SK-N-SH (cell line): ENCODE measurements around the gene VCX3B. TPM values are rescaled to one million over a fixed set of nuclear protein-coding genes. Genes with fewer than 3 reads are reported as not detected.

ENCODE experiments used
- CTCF ChIA-PET: fragments of 300-600, 350-600 bp; formaldehyde crosslinking; extraction: SDS; loops from one replicate; lab custom pipeline; 2021; lab: Yijun Ruan, JAX
- POLR2A ChIA-PET: fragments of 350-600 bp; sonication (Branson Sonifier 250); formaldehyde crosslinking; extraction: SDS; loops from one replicate; lab custom pipeline; 2020; ENCODE audit warnings: antibody characterized with exemption, inconsistent platforms; lab: Yijun Ruan, JAX
- DNase-seq: peaks from one replicate; pipeline ENCODE4 v3.0.0; 2012
- H2AFZ ChIP-seq: fragments of 200-600 bp; sonication (generic); 2 replicates; pipeline ENCODE4 v1.8.1; 2016; ENCODE audit warnings: antibody characterized with exemption, mild to moderate bottlenecking, low read depth
- H3F3A ChIP-seq: fragments of 200-600 bp; sonication (generic); replicated peaks from 2 replicates; pipeline ENCODE3; 2016; ENCODE audit warnings: antibody characterized with exemption, mild to moderate bottlenecking; ENCODE audit not compliant: insufficient read depth
- H3K27ac ChIP-seq, 2 experiments: fragments of 200-500 bp in 1 of 2; fragments of 200-600 bp in 1 of 2; sonication (Bioruptor generic) in 1 of 2; sonication (generic), shearing (Covaris generic) in 1 of 2; 2 replicates each; pipeline versions ENCODE4 v1.5.1 to v1.6.1; 2014 to 2016; ENCODE audit warnings: low read depth in 2 of 2, inconsistent platforms in 1 of 2, low read length in 1 of 2, mild to moderate bottlenecking in 1 of 2, mixed read lengths in 1 of 2
- H3K27me3 ChIP-seq: fragments of 200-600 bp; sonication (generic), shearing (Covaris generic); 2 replicates; pipeline ENCODE4 v1.6.1; 2016; ENCODE audit warnings: mixed run types; ENCODE audit not compliant: insufficient read depth
- H3K36me3 ChIP-seq, 2 experiments: fragments of 200-500 bp in 1 of 2; fragments of 200-600 bp in 1 of 2; sonication (Bioruptor generic) in 1 of 2; sonication (generic) in 1 of 2; replicated peaks in 1 of 2; 2 replicates each; pipeline versions ENCODE3 to v1.5.1; 2014 to 2016; ENCODE audit warnings: low read length in 1 of 2, mild to moderate bottlenecking in 1 of 2; ENCODE audit not compliant: insufficient read depth in 2 of 2, control insufficient read depth in 1 of 2
- H3K4me1 ChIP-seq, 2 experiments: fragments of 200-500 bp in 1 of 2; fragments of 200-600 bp in 1 of 2; sonication (Bioruptor generic) in 1 of 2; sonication (generic), shearing (Covaris generic) in 1 of 2; 2 replicates each; pipeline versions ENCODE4 v1.5.1 to v1.6.1; 2014 to 2016; ENCODE audit warnings: low read depth in 1 of 2, low read length in 1 of 2, mixed run types in 1 of 2; ENCODE audit not compliant: insufficient read depth in 2 of 2, control insufficient read depth in 1 of 2
- H3K4me2 ChIP-seq: fragments of 200-600 bp; sonication (generic), shearing (Covaris generic); 2 replicates; pipeline ENCODE4 v1.6.1; 2017; ENCODE audit warnings: mixed run types
- H3K4me3 ChIP-seq, 2 experiments: fragments of 200-500 bp in 1 of 2; fragments of 200-600 bp in 1 of 2; sonication (Bioruptor generic) in 1 of 2; sonication (generic), shearing (Covaris generic) in 1 of 2; 2 replicates each; pipeline versions ENCODE4 v1.5.1 to v1.8.1; 2014 to 2016; ENCODE audit warnings: low read depth in 2 of 2, inconsistent platforms in 1 of 2, low read length in 1 of 2, mild to moderate bottlenecking in 1 of 2, mixed read lengths in 1 of 2, moderate library complexity in 1 of 2
- H3K79me2 ChIP-seq: fragments of 200-600 bp; sonication (generic); 2 replicates; pipeline ENCODE4 v1.8.1; 2017; ENCODE audit warnings: mild to moderate bottlenecking; ENCODE audit not compliant: insufficient read depth
- H3K9ac ChIP-seq: fragments of 200-600 bp; sonication (generic); 2 replicates; pipeline ENCODE4 v1.6.1; 2017; ENCODE audit warnings: mixed run types
- H3K9me2 ChIP-seq: fragments of 200-600 bp; sonication (generic); 2 replicates; pipeline ENCODE4 v1.6.1; 2017; ENCODE audit warnings: mixed run types
- H3K9me3 ChIP-seq: fragments of 200-600 bp; sonication (generic); 2 replicates; pipeline ENCODE4 v1.6.1; 2017; ENCODE audit warnings: mixed run types, mild to moderate bottlenecking, moderate library complexity
- H4K20me1 ChIP-seq: fragments of 200-600 bp; sonication (generic); 2 replicates; pipeline ENCODE4 v1.6.1; 2017; ENCODE audit warnings: mild to moderate bottlenecking, mixed run types; ENCODE audit not compliant: insufficient read depth
- ELF1 ChIP-seq: IDR thresholded peaks from 2 replicates; pipeline ENCODE4 v1.4.0; 2012
- FOXM1 ChIP-seq: IDR thresholded peaks from 2 replicates; pipeline ENCODE4 v1.4.0; 2012; ENCODE audit warnings: low read depth, mild to moderate bottlenecking
- RCOR1 ChIP-seq: fragments of 150-350 bp; IDR thresholded peaks from 2 replicates; pipeline ENCODE4 v1.6.1; 2017; ENCODE audit warnings: antibody characterized with exemption, low read length
- RXRA ChIP-seq: IDR thresholded peaks from 2 replicates; pipeline ENCODE4 v1.4.0; 2012; ENCODE audit warnings: low read depth, mild to moderate bottlenecking, borderline replicate concordance
- WGBS: methylation state at CpG from one replicate; pipeline ENCODE4 v1.1.6; 2017; ENCODE audit warnings: low lambda C conversion rate; 5-methylcytosine and 5-hydroxymethylcytosine counted together
- polyA plus RNA-seq, 3 experiments: library from polyadenylated mRNA; depleted of rRNA; stranded (reverse); fragments of >200 nt; gene quantifications; 2 replicates each; pipeline ENCODE4 v1.2.3, GENCODE V29; 2012
- TF ChIP-seq, protein P1 (sequence below): IDR thresholded peaks from 2 replicates; pipeline ENCODE4 v1.4.0; 2012; ENCODE audit warnings: low read depth, borderline replicate concordance
- TF ChIP-seq, protein P2 (sequence below): IDR thresholded peaks from 2 replicates; pipeline ENCODE4; 2012
- TF ChIP-seq, protein P3 (sequence below): IDR thresholded peaks from 2 replicates; pipeline ENCODE4 v1.4.0; 2012; ENCODE audit warnings: low read depth

The VCX3B gene
- polyA plus RNA-seq, 1 of the 3 experiments (the other 2 are of a cell fraction), result 0.12 TPM

DNA sequence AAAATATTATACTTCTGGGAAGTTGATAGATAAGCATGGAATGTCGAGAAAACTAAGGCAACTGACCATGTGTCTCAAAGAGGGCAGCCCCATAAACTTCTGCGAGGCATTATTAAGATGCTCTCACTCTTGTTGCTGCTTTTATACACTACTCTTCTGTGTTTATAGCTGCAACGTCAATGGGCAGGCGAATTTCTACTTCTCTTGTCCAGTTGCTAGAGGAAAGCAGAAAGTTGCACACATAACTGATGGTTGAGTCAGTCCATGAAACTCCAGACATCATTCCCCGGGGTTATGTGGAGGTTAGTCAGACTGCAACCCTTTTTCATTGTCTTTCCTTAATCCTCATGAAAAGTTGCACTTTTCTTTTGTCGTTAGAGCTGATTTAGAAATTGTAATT lies 39.8 kb downstream of the VCX3B start:
- CTCF ChIA-PET, result no interaction called here
- TF ChIP-seq RXRA, result no peak
- TF ChIP-seq ELF1, result no peak
- TF ChIP-seq, protein P1, sequence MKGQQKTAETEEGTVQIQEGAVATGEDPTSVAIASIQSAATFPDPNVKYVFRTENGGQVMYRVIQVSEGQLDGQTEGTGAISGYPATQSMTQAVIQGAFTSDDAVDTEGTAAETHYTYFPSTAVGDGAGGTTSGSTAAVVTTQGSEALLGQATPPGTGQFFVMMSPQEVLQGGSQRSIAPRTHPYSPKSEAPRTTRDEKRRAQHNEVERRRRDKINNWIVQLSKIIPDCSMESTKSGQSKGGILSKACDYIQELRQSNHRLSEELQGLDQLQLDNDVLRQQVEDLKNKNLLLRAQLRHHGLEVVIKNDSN, result no peak
- TF ChIP-seq, protein P2, sequence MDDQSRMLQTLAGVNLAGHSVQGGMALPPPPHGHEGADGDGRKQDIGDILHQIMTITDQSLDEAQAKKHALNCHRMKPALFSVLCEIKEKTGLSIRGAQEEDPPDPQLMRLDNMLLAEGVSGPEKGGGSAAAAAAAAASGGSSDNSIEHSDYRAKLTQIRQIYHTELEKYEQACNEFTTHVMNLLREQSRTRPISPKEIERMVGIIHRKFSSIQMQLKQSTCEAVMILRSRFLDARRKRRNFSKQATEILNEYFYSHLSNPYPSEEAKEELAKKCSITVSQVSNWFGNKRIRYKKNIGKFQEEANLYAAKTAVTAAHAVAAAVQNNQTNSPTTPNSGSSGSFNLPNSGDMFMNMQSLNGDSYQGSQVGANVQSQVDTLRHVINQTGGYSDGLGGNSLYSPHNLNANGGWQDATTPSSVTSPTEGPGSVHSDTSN, result no peak
- no peak for TF ChIP-seq FOXM1
- TF ChIP-seq, protein P3, sequence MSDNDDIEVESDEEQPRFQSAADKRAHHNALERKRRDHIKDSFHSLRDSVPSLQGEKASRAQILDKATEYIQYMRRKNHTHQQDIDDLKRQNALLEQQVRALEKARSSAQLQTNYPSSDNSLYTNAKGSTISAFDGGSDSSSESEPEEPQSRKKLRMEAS, result no peak
- TF ChIP-seq RCOR1, result no peak
- H3K4me3 ChIP-seq, result no peak overlapping the region
- no peaks in the 10 kb centered on the region for H3K9me2 ChIP-seq
- no peaks in the 10 kb centered on the region for H3K36me3 ChIP-seq
- no peaks in the 10 kb centered on the region for H3K27me3 ChIP-seq
- no peaks in the 10 kb centered on the region for H3K9me3 ChIP-seq
- H2AFZ ChIP-seq, result no peak overlapping the region
- H3K27ac ChIP-seq, result no peak overlapping the region
- H3K79me2 ChIP-seq, result no peaks in the 10 kb centered on the region
- POLR2A ChIA-PET, result no interaction called here
- no peaks in the 10 kb centered on the region for H4K20me1 ChIP-seq
- WGBS, result 6% methylated on average over 6 of the region's 6 CpGs
- H3K4me1 ChIP-seq, result no peaks in the 10 kb centered on the region
- no peak for DNase-seq
- no peak overlapping the region for H3K9ac ChIP-seq
- H3F3A ChIP-seq, result no peaks in the 10 kb centered on the region
- no peak overlapping the region for H3K4me2 ChIP-seq
